ENCODE measurements around the gene TIMELESS.
"Not testable (repeated sequence)": the region's sequence is repeated elsewhere in the genome, so short reads cannot be mapped to it uniquely, and the experiment has no call there.

TIMELESS gene

GRCh38 chr12:56468216-56469006 lies 19.2 kb upstream of the TIMELESS start, which contains the start of gene SPRYD4:
Gene SPRYD4, plus strand, starts transcription at chr12:56468578. Its CDS starts 14 bp downstream, at chr12:56468592.
- peak; percentile 94 for DNase-seq (ENCODE audit: low spot score)

GRCh38 chr12:56462565-56462964 lies 13.3 kb upstream of the TIMELESS start:
- DNase-seq (ENCODE audit: low spot score): no peak

- no peak for DNase-seq (ENCODE audit: low spot score)
Measured at GRCh38 chr12:56461235-56462159, 12.3 kb upstream of the TIMELESS start.

DNA sequence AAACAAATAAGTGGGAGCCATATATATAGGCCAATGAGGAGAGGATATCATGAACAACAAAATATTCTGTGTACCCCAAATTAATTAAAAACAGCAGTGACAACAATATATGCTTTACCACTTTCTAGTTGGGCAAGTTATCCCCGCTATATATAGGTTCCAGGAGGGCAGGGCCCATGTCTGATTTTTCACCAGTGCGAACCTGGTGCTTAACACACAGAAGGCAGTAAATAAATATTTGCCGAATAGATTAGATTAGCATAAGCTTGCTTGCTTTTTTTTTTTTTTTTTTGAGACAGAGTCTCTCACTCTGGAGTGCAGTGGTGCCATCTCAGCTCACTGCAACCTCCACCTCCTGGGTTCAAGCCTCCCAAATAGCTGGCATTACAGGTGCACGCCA lies 8.6 kb upstream of the TIMELESS start:
- no peak for DNase-seq (ENCODE audit: low spot score)

GRCh38 chr12:56454557-56454956 lies 5.3 kb upstream of the TIMELESS start, which contains the start of gene MIP:
Gene MIP, minus strand, starts transcription at chr12:56454657. Its CDS starts 44 bp downstream, at chr12:56454613.
- no peak for DNase-seq (ENCODE audit: low spot score)

- DNase-seq (ENCODE audit: low spot score): no peak
Measured at GRCh38 chr12:56451147-56451546, 1.9 kb upstream of the TIMELESS start.

DNA sequence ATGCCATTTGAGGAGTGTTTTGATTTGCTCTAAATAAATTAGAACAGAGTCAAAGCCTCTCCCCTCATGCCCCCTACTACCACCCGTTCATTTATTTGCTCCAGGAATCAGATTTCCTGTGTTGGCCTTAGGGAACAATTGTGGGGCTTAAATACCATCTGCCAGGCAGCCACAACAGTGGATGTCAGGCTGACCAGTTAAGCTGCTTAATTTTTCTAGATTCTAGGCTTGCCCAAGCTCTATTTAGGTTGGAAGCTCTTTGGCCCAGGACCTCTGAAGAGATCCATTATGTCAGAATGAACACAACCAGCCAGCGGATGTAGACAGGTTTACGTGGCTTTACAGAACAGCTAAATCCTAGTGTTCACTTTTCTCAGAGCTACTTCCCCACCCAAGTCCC lies 1.0 kb upstream of the TIMELESS start:
- DNase-seq (ENCODE audit: low spot score): no peak

- no peak for DNase-seq (ENCODE audit: low spot score)
Measured at GRCh38 chr12:56449622-56449984, 377 bp upstream of the TIMELESS start.

- not testable (repeated sequence) for DNase-seq (ENCODE audit: low spot score)
Measured at GRCh38 chr12:56443208-56443607, 6.0 kb downstream of the TIMELESS start.

GRCh38 chr12:56437430-56438176 lies 11.6 kb downstream of the TIMELESS start:
- peak; percentile 41 for DNase-seq (ENCODE audit: low spot score)

DNA sequence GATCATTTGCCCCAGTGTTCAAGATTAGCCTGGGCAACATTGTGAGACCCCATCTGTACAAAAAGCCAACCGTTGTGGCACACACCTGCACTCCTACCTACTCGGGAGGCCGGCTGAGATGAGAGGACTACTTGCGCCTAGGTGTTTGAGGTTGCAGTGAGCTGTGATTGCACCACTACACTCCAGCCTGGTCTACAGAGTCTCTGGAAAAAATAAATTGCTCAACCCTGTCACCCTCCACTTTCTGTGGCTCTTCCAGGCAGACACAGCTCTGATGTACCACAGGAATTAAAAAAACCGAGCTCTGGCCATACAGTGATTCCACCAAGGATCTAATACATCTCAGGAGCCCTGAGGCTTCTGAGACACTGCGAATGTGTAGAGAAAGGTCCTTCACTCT lies 14.4 kb downstream of the TIMELESS start:
- DNase-seq (ENCODE audit: low spot score): no peak

- DNase-seq (ENCODE audit: low spot score): no peak
Measured at GRCh38 chr12:56431850-56432249, 17.4 kb downstream of the TIMELESS start.

- DNase-seq (ENCODE audit: low spot score): no peak
Measured at GRCh38 chr12:56431288-56431687, 17.9 kb downstream of the TIMELESS start.

DNA sequence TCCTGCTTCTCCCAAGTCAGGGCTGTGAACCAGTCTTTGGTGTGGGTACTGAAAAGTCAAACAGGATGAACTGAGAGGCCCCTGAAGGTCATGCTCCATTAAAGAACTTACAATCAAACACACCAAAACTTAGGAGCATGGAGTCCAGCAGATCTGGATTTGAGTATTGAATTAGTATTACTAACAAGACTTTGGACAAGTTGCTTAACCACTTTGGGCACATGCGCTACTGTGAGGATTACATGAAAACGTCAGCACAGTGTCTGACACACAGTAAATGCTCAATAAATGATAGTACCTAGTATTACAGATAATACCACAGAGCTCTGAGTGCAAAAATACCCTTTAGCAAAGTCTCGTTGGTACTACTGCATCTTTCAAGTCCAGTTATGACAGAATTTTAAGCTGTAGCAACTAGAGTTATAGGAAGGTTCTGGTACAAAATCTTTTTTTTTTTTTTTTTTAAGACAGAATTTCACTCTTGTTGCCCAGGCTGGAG lies 23.2 kb downstream of the TIMELESS start:
- DNase-seq (ENCODE audit: low spot score): no peak

DNA sequence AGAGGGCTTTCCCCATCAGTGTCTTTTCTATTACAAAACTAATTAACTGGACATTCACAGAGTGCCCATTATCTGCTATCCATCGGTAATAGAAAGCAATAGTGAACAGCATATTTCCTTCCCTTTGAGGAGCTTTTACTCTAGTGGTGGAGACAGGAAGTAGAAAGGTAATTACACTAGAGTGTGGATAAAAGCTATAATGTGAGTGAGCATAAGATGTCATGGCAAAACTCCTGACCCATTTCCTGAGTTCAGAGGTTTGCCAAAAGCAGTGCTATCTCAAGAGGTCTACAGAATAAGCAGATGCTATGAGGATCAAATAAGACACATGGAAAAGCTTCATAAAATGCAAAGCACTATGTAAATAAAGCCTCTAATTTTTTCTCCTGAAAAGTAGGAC lies 24.0 kb downstream of the TIMELESS start:
- no peak for DNase-seq (ENCODE audit: low spot score)

GRCh38 chr12:56420411-56420810 lies 28.8 kb downstream of the TIMELESS start:
- no peak for DNase-seq (ENCODE audit: low spot score)

GRCh38 chr12:56417739-56418138 lies 31.5 kb downstream of the TIMELESS start:
- DNase-seq (ENCODE audit: low spot score): no peak

DNA sequence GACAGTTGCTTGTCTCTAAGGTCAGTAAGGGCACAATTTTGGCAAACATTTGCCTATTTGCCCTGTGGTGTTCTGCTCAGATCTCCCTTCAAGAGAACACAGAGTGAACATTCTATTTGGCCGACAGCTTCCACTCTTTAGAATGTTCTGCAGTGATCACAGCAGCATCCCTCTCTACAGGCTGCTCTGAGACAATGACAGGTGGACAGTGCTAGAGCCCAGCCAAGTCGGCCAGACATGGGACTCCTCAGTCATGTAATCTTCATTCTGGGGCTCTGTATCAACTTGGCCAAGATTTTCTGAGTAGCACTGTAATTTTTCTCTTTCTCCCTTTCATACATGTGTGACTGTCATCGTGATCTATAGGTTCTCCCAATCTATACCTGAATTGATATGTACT lies 34.8 kb downstream of the TIMELESS start:
- no peak for DNase-seq (ENCODE audit: low spot score)

DNA sequence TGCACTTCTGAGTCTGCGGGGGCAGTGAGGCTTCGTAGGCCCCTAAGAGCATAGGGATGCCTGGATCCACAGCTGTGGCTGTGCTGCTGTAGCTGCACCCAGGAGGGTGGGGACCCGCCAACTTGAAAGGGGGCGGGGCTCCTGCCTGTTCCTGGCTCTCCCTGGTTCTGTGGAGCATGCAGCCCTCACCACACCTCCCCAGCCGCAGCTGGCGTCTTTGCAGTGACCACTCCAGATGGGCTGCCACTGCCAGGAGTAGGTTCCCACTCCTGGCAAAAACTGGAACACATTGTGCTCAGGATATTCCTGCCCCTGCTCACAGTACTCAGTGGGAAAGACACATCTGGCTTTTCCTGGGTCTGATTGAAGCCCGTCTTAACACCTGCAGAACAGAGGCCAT lies 35.8 kb downstream of the TIMELESS start:
- no peak for DNase-seq (ENCODE audit: low spot score)

DNA sequence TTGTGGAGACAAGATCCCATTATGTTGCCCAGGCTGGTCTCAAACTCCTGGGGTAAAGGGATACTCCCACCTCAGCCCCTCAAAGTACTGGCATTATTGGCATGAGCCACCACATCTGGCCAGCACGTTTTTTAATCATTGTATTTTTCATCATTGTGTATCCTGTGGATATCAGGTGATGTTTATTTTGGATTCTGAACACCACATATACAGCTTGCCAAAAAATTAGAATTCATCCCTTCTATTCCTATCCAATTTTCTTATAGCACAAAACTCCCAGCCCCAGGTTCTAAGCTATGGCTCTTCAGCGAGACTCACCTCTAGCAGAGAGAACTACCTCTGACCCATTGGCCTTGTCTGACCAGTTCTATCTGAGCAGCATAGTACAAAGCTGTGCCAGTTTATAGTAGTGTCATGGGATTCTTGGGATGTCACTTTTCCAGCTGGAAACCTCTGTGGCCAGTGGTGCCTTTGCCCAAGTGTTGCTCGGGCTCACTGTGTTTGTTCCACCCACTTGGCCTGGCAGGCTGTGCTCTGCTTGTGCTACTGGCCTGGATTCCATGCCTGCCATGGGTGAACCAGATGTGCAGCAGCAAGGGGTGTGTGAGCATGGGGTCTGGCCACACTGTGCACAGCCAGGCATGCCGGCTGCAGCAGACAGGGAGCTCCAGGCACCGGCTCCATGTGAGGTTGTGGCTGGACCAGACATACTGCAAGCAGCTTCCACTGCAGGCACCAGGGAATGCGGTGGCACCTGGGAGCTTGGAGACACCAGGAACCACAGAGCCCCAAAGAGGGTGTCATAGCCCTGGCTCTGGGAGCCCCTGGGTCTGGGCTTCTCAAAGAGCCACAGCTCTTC lies 37.2 kb downstream of the TIMELESS start:
- no peak for DNase-seq (ENCODE audit: low spot score)

DNA sequence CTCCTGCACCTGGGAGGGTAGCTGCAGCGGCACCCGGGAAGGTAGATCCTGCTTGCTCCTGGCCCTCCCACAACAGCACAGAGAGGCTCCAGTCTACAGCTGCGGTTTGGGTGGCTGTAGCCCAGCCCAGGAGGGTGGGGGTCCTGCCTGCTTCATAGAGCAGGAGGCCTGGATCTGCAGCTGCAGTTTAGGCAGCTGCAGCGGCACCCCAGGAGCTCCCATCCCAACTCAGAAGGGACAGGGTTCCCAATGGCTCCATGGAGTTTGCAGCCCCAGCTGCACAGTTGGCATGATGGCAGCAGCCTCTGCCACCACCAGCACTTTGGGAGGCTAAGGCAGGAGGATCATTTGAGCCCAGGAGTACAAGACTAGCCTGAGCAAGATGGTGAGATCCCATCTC lies 38.5 kb downstream of the TIMELESS start:
- DNase-seq (ENCODE audit: low spot score): no peak

All from hematopoietic multipotent progenitor cell treated with erythropoietin and hydrocortisone succinate and interleukin-3 and kit ligand, for 15 days (in vitro differentiated cells).